LHCN-M2 (cell line): ENCODE data around the gene SQSTM1. TPM values are rescaled to one million over a fixed set of nuclear protein-coding genes. Genes with fewer than 3 reads are reported as not detected.

ENCODE experiments used
- DNase-seq: peaks from one replicate; pipeline ENCODE4 v3.0.0-alpha.2; 2012; ENCODE audit warnings: low read depth
- total RNA-seq: library from RNA; depleted of rRNA; stranded (reverse); fragments of >200 nt; gene quantifications from 2 replicates; pipeline ENCODE4 v1.2.3, GENCODE V29; 2014

Gene SQSTM1
- total RNA-seq, 1 experiment from 2014 or later = 548 TPM

DNA sequence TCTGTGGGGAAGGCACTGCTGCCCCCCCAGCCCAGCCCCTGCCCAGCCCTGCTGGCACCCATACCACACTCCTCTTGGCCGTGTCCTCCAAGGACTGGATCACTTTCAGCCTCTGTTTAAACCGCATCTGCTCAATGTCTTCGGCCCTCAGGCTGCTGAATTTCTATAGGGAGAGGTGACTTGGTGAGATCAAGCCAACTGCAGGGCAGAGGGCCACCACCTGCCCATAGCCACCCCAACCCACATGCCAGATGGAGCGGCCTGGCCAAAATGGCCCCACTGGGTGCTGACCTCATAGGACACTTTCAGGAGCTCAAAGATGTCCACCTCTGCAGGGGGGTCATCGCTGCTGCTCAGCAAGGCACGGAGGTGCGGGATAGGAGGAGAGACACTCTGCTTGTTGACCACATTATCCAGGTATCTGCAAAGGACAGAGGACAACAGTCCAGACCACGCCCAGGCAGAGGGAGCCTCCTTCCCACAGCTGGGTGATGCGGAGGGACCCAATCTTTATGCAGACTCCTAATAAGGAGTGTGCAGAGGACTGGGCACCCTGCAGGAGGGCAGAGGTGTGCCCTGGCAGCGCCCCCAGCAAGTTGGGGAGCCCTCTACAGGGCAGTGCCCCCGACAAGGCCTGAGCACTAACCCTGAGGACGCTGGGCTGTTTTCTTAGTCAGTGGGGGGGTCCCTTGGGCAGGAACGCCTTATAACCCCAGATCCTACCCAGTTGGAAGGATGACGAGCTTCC is 52.3 kb downstream of the SQSTM1 start:
- no peak for DNase-seq

DNA sequence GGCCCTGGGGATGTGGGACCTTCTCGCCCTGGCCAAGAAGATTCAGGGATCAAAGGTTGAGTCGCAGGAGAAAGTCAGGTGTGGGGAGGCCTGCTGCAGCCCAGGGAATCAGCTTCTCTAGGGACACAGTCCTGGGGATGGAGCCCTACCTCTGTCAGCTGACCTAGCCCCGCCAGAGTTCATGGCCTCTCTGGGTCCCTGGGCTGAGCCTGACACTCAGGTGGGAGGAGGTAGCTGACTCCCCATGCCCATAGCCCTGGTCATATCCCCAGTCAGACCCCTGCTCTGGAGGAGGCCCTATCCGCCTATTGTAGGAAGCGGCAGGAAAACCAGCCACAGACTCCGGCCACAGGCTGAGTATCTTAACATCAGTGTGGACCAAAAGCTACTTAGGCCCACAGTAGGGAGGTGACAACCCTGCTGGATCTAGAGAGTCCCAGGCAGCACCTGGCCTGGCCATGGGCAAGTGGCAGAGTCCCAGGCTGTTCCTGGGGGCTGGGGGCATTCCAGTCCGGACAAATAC is 52.9 kb downstream of the SQSTM1 start:
- DNase-seq = no peak

DNA sequence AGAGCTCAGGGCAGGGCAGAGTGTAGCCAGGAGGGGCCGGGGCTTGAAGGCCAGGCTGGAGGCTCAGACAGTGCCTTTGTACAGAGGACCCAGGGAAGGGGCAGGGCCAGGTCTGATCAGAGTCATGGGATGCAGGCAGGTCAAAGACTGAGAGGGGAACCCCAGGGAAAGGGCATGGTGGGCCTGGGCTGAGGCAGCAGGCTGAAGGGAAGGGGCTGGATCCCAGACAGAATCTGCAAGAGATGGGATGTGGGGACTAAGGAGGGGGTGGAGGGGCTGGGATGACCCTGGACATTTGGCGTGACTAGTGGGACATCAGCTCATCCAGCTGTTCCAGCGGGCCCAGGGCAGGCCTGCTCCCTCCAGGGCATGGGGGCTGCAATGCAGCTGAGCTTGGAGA is 53.4 kb downstream of the SQSTM1 start:
- no peak for DNase-seq

DNA sequence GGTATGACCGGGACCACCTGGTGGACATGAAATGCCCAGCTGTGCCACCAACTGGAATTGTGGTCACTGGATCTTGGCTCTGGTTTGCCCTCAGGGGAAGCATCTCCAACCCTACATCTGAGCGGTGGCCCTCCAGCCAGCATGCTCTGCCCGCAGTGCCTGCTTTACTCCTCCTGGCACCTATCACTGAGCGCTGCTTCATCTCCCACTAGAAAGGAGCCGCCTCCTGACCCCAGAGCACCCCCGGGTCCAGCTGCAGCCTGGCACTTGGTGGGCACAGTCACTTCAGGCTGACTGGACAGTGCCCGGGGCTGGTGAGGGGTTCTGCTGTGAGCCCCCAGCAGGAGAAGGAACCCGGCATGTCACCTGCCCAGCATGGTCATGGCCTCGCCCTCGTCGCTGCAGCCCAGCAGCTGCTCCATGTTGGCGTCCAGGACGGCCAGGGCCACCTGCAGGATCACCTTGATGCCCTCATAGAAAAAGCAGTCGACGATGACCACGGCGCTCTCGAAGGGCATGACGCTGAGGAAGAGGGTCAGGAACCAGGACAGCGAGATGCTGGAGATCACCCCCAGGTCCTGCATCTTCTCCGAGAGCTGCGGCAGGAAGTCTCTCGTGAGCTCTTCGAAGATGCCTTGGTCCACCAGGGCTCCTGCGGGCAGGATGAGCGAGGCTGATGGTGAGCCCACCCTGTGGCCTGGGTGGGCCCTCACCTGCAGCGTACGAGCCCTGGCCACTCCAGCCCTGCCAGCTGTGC is 54.0 kb downstream of the SQSTM1 start:
- no peak for DNase-seq

DNA sequence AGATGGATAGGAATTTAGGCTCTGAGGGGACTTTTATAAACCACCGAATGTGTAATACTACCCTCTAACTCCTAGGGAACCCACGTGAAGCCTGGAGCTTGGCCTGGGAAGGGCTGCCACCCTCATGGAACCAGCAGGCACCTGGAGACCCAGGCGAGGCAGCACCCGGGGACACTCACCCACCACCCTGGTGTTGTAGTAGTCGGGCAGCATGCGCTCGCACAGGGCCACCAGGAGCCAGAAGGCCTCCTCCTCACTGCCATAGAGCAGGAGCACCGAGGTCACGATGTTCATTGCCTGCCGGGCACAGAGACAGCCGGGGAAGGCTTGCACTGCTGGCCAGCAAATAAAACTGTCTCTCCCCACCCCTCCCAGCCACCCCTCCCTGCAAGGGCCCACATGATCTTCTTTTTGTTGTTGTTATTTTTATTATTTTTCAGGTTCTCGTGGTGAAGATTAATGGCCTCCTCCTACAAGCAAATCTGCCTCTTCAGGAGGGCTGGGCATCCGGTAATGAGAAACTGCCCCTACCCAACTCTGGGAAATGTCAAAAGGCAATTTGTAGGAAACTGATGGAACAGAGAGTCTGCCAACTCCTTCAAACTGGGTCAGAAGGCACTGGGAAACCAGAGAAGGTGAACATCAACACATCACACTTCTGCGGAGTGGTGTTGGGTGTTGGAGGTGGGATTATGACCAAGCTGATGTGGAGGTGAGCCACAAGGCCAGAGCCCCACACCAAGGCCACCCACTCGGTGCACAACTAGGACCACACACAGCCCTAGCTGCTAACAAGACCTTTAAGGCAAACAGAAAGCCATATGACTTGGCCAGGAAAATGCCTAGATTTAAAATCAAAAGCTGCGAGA is 55.3 kb downstream of the SQSTM1 start:
- no peak for DNase-seq

DNA sequence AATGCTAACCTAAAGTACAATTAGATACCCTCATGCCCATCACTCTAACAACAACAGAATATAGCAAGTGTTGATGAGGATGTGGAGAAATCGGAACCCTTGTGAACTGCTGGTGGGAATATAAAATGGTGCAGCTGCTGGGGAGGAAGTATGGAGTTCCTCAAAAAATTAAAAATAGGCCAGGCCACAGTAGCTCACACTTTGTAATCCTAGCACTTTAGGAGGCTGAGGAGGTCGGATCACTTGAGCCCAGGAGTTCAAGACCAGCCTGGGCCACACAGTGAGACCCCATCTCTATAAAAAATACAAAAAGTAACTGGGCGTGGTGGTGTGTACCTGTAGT is 55.9 kb downstream of the SQSTM1 start:
- DNase-seq = no peak

DNA sequence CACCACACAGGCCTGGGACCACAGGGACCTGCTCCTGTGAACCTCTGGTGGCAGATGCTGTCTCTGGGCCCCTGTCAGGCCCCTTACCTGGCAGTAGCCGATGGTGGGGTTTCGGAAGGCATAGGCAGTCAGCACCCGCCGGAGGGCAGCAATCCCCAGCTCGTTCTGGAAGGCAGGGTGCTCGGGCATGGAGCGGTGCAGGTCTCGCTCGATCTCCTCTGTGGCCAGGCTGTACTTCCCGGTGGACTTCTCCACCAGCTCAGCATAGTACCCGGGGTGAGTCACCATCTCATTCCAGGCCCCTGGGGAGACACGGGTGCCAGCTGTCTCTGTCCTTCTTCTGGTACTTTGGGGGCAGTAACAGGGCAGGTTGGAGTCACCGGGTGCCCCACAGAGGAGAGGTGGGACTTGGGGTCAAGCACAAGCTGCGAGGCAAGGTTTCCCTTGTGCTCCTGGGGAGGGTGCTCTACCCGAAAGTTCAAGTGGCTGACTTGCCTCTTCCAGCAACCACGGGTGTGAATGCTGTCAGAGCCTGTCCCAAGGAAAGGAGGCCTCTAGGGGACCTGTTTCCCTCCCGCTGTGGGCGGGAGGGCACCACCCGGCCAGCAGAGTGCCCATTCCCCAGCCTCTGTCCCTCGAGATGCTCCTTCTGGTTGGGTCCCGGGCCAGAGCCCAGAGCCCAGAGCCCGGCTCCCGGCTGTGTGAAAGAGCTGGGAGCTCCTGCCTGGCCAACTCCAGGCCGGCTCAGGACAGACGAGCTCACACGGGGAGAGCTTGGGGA is 57.7 kb downstream of the SQSTM1 start:
- DNase-seq = peak; percentile 95

DNA sequence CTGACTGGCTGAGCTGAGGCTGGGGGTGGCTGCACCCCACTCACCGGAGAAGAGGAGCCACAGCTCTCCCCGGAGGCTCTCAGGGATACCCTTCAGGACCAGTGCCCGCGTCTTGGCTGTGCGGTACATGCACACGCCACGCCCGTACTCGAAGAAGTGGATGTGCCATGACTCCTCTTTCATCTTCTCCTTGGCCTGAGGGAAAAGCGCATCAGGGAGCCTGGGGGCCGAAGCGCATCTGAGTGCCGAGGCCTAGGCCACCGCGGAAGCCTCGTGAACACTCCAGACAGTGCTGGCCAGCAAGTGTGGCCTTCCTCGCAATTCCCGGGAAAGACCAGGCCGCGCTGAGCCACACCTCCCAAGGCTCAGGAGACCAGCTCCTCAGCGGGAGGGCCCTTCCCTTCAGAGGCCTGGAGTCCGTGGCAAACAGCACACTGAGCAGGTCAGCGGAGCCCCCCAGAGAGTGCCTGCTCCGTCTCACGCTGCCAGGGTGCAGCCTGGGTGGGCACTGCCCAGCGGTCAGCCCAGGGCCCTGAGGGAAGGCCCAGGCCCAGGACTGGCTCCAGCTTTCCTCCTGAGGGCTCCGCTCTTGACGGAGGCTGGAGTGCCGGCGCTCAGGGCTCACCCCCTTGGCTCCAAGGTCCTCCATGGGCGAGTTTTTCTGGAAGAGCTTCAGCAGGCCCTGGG is 58.4 kb downstream of the SQSTM1 start:
- no peak for DNase-seq

DNA sequence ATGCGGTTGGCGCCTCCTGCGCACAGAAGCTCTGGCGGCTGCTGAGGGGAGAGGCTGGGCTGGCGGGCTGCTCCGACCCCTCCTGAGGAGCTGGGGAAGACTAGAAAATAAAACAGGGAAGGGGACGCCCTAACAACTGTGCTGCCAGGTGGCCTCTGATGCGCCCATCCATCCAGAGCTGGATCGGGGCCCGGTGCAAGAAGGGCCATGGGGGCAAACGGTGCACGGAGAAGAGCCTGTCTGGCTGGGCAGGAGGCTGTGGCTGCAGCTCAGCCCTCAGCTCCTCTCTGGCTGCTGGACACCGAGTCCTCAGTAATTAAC is 58.9 kb downstream of the SQSTM1 start:
- DNase-seq = no peak

DNA sequence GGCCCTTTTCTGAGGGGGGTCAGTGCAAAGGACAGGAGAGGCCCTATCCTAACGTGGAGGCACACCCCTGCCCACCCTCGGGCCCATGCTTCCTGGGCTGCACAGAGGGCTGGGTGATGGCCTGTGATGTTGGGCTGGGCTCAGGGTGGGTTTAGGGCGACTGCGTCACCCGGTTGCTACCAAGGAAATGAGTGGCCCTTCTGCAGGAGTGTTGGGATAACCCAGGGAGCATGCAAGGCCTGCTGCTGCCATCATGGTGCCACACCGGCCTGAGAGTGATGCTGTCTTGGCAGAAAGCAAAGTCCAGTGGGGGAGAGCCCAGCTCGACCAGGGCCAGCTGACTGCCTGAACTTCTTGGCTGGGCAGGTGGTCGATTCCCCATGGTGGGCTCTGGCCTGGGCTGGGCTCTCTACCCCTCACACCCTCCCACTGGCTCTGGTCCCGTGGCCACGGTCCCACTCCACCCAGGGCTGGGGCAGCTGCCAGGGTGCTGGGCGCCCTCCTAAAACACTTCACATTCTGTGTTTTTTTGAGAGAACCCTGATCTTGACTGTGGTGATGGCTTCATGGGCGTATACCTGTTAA is 59.5 kb downstream of the SQSTM1 start:
- no peak for DNase-seq

DNA sequence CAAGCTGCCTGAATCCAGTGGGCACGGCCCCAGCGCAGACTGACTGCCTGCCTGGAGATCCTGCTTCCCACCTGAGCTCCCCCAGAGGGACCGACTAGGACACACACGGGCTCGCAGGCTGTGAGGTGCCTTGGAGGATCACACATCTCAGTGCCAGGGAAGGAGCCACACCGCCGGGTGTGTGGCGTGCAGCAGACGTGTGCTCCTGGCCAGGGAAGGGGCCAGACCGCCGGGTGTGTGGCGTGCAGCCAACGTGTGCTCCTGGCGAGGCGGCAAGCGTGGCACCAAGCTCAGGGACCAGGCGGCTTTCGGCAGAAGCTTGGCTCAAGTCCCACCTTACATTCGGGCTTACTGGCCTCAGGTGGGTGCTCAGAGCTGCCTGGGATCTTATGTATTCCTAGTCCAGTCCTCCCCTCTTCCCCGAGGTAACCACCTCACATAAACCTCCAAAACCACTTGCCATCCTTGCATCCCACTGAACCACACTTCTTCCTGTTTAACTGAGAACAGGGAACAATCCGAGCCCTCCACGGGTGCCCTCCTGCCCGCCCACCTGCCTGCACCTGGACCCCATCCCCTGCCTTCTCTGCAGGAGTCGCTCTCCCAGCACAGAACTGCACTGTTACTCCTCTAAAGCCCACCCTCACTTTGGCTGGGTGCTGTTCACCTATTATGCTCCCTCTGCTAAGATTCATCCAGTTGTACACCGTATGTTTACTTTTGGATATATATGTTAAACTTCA is 60.3 kb downstream of the SQSTM1 start:
- DNase-seq = no peak

DNA sequence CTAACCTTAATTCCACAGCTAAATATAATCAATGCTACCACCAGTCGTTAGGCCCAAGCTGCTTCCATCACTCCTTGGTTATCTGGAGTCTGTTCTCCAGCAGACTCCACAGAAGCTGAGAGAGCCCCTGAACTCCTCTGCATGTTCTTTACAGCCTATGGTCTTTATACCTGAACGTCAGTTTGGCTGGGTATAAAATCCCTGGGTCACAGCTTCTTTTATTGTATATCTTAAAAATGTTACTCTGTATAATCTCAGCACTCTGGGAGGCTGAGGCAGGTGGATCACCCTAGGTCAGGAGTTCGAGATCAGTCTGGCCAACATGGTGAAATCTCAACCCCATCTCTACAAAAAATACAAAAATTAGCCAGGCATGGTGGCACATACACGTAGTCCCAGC is 61.6 kb downstream of the SQSTM1 start:
- no peak for DNase-seq

DNA sequence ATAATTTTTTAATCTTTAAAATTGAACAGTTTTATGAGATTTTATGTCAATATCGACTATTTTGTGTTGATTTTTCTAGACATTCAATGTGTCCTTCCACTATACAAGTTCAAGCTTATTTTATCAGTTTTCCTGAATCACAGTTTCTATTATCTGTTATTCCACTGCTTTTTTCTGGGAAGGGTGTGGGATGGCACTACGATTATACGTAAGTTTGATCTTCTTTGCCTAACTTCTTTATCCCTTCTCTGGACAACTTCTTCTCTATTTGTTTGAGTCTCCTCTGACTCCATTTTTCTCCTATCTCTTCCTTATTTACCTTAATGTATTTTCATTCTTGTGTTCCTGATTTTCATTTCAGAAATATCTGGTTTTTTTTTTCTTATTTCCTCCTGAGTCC is 62.5 kb downstream of the SQSTM1 start:
- DNase-seq = no peak

DNA sequence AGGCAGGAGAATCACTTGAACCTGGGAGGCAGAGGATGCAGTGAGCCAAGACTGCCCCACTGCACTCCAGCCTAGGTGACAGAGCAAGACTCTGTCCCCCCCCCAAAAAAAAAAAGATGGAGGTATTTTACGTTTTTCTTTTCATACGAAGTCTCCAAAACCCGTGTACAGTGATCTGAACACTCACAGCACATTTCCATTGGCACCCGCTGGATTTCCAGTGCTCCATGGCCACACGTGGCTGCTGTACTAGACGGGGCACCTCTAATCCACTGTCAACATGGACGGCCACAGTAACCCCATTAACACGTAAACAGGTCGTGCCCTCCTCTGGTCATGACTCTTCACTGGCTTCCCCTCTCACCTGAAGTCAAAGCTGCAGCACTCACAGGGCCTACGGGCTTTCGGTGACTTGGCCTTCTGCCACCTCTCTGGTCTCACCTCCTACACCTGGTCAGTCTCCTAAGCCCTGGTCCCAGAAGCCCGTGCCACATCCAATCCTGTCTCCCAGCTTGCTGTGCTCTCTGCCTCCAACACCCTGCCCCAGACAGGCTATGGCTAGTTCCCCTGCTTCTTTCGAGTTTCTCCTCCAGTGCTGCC is 64.9 kb downstream of the SQSTM1 start:
- no peak for DNase-seq

DNA sequence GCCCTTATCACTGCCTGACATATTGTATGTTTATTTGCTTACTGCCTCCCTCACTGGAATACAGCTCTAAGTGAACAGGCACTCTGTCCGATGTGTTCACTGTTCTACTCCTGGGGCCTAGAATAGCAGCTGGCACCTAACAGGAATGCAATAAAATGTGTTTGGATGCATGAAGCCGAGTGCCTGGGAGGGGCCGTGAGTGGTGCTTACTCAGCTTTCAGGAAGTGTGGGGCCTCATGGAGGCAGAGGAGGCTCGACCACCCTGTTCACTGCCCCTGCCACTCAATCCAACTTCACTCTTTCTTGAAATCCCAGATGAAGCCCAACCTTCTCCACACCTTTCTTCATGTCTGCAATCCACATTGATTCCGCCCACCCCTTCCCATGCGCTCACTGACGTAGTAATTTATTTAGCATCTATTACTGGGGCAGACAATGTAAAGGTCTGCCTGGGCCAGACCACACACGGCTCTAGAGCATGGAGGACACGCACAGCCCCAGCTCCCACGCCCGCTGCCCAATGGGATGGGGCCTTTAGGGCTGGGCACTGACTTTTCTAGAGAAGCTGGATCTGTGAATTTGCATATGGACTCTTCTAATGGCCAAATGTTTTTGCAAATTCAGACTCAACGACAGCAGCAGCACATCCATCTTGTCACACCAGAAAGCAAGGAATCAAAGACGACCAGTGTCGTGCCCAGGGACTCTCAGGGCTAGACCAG is 65.6 kb downstream of the SQSTM1 start:
- no peak for DNase-seq

DNA sequence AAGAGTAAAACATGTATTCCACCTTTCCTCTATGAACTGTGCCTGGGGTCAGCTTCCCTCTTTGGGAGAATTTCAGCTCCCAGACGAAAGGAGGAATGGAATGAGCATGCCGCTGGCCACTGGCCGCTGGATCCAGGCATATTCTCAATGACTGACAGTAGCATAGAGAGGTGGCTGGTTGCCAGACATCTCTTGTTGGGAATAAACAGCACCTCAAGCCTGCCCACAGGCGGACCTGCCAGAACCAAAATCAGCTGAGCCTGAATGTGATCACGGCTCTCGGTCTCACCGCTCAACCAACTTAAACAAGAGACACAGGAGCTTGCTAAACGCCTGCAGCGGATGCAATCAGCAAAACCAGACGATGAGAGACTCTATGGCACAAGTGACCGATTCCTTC is 66.4 kb downstream of the SQSTM1 start:
- no peak for DNase-seq
